ENCODE results near the gene GUCY1A1.

Gene GUCY1A1

GRCh38 chr4:155666344-155667221 is at the start of gene GUCY1A1:
TSS of gene GUCY1A1 (plus strand) at chr4:155666848. CDS start at chr4:155696868, 30,020 bp downstream.
- H3K4me3 ChIP-seq (ENCODE audit: low read depth, low read length): peak within 1 kb of the TSS; percentile 76
- TF ChIP-seq CTCF (IDR thresholded peaks at IDR 0.05; ENCODE audit: insufficient read depth, low read depth, low read length, missing control alignments): no peak
- DNase-seq (ENCODE audit: low read depth): no peak

GRCh38 chr4:155617296-155617695 is 49.4 kb upstream of the GUCY1A1 start:
- H3K4me3 ChIP-seq (ENCODE audit: low read depth, low read length): no peak overlapping the region
- no peak for DNase-seq (ENCODE audit: low read depth)
- no peak for TF ChIP-seq CTCF (IDR thresholded peaks at IDR 0.05; ENCODE audit: insufficient read depth, low read depth, low read length, missing control alignments)

- no peak for DNase-seq (ENCODE audit: low read depth)
- no peak overlapping the region for H3K4me3 ChIP-seq (ENCODE audit: low read depth, low read length)
- no peak for TF ChIP-seq CTCF (IDR thresholded peaks at IDR 0.05; ENCODE audit: insufficient read depth, low read depth, low read length, missing control alignments)
Measured at GRCh38 chr4:155618183-155618838, 48.3 kb upstream of the GUCY1A1 start.

GRCh38 chr4:155620637-155621036 is 46.0 kb upstream of the GUCY1A1 start:
- no peak for TF ChIP-seq CTCF (IDR thresholded peaks at IDR 0.05; ENCODE audit: insufficient read depth, low read depth, low read length, missing control alignments)
- no peak overlapping the region for H3K4me3 ChIP-seq (ENCODE audit: low read depth, low read length)
- no peak for DNase-seq (ENCODE audit: low read depth)

GRCh38 chr4:155624478-155624877 is 42.2 kb upstream of the GUCY1A1 start:
- no peak for DNase-seq (ENCODE audit: low read depth)
- TF ChIP-seq CTCF (IDR thresholded peaks at IDR 0.05; ENCODE audit: insufficient read depth, low read depth, low read length, missing control alignments): no peak
- H3K4me3 ChIP-seq (ENCODE audit: low read depth, low read length): no peak overlapping the region

- DNase-seq (ENCODE audit: low read depth): no peak
- no peak for TF ChIP-seq CTCF (IDR thresholded peaks at IDR 0.05; ENCODE audit: insufficient read depth, low read depth, low read length, missing control alignments)
- no peak overlapping the region for H3K4me3 ChIP-seq (ENCODE audit: low read depth, low read length)
Measured at GRCh38 chr4:155626561-155626960, 40.1 kb upstream of the GUCY1A1 start.

All from GM12865 (cell line).